OCI-M2 (cell line): ENCODE results near the gene PRTFDC1.

Experiments
- DNase-seq: peaks from one replicate; lab custom pipeline; 2025; ENCODE audit not compliant: unreplicated experiment; lab: John Stamatoyannopoulos, UW

Gene PRTFDC1

DNA sequence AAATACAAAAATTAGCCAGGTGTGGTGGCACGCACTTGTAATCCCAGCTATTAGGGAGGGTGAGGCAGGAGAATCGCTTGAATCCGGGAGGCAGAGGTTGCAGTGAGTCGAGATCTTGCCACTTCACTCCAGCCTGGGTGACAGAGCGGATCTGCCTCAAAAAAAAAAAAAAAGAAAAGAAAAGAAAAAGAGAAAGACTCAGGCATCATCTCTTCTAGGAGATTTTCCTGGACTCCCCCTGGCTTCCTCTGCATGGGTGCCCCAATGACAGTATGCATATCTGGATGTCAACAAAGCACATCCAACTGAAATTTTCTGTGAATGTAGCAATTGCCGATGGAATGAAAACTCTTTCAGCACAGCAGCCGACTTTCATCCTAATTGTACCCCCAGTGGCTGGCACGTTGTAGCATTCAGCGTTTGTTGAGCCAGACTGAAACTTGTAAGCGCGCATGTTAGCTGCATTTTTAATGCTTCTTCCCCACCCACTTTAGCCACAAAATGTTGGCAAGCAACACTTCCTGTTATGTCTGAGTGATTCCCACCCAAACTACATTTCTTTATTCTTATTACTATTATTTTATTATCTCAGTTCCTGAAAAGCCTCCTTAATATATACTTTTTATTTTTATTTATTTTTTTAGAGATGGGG lies 70.2 kb downstream of the PRTFDC1 start:
- DNase-seq, result no peak

DNA sequence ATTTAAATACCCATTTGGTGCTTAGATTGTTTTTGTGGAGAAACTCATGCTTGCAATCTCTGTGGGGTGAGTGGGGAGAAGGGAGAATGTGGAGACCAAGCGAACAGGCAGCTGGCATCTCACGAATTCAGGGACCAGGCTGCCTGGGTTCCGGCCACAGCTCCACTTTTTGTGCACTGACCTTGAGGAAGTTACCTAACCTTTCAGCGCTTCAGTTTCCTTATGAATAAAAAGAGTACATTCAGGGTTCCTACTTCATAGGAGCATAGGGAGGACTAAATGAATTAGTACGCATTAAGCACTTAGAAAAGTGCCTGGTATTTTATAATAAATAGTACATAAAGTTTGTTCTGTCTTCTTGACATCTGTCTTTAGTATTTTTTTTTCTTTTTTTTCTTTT lies 72.5 kb downstream of the PRTFDC1 start:
- no peak for DNase-seq

GRCh38 chr10:24874133-24874532 lies 78.3 kb downstream of the PRTFDC1 start:
- DNase-seq, result no peak

- DNase-seq, result no peak
Observed at GRCh38 chr10:24873281-24873683, 79.1 kb downstream of the PRTFDC1 start.

DNA sequence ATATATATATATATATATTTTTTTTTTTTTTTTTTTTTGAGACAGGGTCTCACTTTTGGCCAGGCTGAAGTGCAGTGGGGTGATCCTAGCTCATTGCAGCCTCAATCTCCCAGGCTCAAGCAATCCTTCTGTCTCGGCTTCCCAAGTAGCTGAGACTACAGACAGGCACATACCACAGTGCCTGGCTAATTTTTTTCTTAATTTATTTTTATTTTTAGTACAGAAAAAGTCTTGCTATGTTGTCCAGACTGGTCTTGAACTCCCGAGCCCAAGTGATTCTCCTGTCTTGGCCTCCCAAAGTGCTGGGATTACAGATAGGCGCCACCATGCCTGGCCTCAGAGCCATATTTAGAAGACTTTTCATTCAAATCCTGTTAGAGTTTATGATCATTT lies 79.6 kb downstream of the PRTFDC1 start:
- DNase-seq, result no peak

DNA sequence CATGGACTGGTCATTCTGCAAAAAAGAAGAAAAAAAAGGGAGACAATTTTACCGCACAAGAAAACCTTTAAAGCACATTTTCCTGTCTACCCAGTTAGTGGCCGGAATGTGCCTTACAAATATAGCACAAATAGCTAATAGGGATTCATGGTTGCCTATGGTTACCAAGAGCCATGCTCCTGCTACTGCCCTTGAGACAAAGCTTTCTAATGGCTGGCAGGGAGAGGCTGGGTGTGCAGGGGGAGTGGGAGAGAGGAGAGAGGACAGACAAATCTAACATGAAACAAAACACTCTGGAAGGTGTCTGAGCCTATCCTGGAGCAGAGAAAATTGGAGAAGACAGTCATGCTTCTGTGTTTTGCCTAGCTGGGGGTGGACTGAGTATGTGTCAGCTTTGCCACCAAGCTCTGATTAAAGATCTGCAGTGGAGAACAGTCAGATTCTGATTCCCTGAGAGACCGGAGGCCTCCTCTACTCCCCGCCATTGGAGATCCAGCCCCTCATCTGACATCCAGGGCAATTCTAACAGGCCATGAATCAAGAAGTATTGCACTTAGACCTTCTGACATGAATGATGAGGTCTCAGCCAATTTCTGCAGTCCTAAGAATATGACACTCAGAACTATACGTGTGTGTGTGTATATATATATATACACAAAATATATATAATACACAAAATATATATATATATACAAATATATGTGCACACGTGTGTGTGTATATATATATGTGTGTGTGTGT lies 80.2 kb downstream of the PRTFDC1 start:
- DNase-seq, result no peak

DNA sequence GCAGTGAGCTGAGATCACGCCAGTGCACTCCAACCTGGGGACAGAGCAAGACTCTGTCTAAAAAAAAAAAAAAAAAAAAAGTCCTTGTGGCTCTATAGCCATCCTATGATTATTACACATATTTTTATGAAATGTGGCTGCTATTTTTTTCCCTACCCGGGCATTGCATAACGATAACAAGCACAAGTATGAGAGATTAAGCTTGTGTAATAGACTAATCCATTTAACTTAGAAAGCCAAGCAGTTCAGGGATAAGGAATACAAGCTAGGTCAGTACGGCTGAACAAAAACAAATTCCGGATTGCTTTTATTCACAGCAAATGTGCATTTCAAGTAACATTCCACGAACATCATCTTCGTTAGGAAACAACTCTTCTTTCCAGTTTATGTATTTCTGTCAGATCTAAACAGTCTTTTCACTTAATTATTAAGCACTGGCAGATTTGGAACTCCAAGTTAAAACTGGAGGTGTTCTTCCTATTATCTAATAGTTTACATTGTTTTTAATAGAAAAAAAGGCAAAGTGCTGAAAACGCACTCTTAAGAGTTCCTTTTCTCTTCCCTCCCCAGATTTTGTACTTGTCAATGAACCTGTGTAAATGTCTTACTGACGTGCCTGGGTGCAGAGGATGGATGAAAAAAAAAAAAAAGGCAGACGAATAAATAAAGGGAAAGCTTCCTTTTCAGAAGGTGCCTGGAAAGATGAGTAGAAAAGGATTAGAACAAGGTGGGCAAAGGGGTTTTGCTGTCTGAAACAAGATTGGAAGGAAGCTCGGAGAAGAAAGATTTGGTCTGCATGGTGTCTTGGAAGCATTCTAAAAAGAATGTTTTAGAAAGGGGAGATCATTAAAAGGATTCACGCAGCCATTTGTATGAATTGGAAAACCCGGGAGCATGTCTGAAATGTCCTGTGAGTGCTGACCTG lies 81.1 kb downstream of the PRTFDC1 start:
- DNase-seq, result no peak

GRCh38 chr10:24869354-24870015 lies 82.9 kb downstream of the PRTFDC1 start:
- no peak for DNase-seq

DNA sequence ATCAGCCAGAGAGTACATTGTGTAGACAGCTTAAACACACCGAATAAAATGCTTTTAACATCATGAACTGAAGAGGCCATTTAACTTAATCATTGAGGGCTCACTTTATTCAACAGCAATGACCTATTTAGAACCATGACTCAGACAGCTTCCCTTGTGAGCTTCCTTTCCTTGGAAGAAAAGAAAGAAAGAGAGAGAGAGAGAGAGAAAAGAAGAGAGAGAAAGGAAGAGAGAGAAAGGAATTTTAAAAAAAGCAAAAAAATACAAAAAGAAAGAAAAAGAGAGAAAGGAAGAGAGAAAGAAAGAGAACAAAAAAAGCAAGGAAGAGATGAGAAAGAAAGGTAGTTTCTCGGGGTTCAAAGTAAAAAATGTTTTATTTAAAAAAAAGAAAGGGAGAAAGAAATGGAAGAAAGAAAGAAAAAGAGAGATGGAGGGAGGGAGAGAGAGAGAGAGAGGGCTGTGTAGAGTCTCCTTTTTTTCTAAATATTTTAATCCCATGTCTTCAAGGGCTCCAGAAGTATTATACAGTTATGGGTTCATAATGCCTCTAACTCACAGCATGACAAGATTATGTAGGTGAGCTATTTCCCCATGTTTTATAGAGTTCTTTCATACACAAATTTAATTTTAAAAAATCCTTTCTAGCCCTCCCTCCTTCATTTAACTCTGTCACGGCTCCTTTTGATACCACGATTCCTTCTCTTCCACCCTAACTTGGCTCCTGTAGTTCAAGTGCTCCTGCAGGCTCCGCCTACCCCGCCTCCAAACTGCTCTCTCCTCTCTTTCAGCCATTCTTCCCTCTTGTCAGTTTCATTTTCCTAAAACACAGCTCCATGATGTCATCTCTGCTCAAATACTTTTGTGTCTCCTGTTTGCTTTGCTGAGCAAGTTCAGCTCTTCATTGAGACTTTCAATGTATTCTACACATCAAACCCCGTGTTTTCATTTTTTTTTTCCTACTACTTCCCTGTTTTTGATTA lies 85.5 kb downstream of the PRTFDC1 start:
- no peak for DNase-seq

DNA sequence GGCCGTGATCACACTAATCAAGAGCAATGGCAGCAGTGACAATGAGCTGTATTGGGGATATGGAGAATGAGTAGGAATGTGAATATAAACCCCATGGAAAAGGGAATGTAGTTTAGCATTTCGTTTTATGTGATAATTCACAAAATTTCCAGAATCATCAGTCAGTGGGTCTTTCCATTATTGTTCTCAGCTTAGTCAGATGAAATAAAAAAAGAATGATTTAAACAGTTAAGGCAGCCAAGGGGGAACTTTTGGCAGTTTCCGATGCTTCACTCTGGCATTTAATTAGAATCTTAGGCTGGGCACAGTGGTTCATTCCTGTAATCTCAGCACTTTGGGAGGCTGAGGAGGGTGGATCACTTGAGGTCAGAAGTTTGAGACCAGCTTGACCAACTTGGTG lies 86.6 kb downstream of the PRTFDC1 start:
- no peak for DNase-seq

GRCh38 chr10:24862589-24862988 lies 89.8 kb downstream of the PRTFDC1 start:
- no peak for DNase-seq

GRCh38 chr10:24858288-24859270 lies 93.8 kb downstream of the PRTFDC1 start:
- no peak for DNase-seq

DNA sequence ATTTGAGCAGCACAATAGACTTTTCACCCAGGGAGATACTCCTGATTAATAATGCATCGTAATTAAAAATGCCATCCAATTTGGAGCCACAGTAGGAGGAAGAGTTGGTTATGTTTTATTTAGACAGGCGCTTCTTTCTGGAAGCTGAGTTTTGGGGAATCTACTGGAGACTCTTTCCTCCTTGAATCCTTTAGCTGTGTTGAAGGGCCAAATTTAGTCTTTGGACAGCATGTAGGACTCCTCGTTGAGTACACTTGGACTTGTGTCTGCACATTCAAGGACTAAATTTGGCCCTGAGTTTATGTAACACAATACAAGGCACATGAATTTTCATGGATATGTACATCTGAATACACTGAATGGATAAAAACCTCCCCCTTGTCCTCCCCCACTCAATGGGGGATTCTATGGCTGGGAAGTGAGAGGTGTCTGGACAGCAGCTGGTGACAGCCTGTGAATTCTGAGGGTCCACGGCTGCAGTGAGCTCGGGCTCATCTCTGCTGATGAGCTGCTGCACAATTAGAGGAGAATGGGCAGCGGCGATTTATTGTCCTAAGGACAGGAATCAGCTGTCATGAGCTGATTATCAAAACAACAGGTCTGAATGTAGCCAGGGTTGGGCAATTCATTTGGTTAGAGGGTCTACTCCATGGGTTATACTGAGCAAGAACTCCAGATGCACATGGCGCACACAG lies 95.2 kb downstream of the PRTFDC1 start:
- no peak for DNase-seq

GRCh38 chr10:24854256-24854655 lies 98.2 kb downstream of the PRTFDC1 start:
- DNase-seq, result no peak

GRCh38 chr10:24853661-24854060 lies 98.7 kb downstream of the PRTFDC1 start:
- no peak for DNase-seq

DNA sequence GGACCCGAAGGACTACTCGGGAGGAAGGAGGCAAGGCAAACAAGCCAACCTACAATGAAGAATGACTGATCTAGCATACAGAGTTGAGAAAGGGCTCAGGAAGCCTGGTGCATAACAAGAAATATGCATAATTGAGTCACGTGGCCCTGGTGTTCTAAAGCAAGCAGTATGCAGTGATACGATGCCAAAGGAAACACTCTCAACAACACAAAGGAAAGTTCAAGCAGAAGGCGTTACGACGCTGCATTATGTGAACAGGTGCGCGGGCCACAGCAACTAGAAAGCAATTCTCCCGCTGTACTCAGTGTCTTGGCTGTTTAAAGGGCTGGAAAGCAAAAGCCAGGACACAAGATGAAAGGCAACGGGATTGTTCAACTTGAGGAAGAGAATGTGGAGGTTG lies 100.8 kb downstream of the PRTFDC1 start:
- no peak for DNase-seq

DNA sequence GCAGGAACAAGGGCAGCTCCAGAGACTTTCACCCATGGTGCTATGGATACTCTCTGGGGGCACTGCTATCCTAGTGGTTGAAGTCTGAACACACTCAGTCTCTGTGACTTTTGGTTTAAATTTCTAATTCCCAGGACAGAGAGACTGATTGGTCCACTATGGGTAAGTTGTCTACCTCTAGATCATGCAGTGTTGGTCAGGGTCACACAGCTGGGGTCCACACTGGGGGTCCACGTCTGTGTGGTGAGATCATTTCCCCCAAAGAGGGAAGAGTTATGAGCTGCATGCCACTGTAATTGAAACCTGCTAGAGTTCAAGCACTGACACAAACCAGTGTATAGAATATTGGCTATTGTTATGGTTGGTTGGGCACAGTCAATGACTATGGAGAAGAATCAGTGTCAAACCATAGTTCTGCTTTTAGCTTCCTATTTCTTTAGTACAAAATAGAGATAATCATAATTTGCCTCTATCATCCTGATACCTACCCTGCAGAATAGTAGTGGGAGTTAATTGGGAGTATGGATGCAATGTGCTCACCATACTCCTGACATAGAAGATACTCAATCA lies 101.6 kb downstream of the PRTFDC1 start:
- no peak for DNase-seq
